GM12878 (cell line): ENCODE results near the gene RELT. TPM values are rescaled to one million over a fixed set of nuclear protein-coding genes. Genes with fewer than 3 reads are reported as not detected.

Experiments
- ATAC-seq: fragments of 200-7000 bp; cut with Tn5 transposase; 3 replicates; pipeline ENCODE4 v1.9.1; 2020; ENCODE audit warnings: mild to moderate bottlenecking, moderate library complexity
- BruUV-seq: library from RNA; stranded (reverse); fragments of 400-500 nt; replicated peaks from 2 replicates; lab custom pipeline; 2021; lab: Mats Ljungman, UMichigan
- CTCF ChIA-PET: fragments of 300-600 bp; sonication (Branson Sonifier 250); formaldehyde crosslinking; extraction: SDS; loops from one replicate; lab custom pipeline; 2021; ENCODE audit warnings: inconsistent platforms; lab: Yijun Ruan, JAX
- POLR2A ChIA-PET: fragments of 350-600 bp; formaldehyde crosslinking; extraction: SDS; loops from one replicate; lab custom pipeline; 2021; ENCODE audit warnings: inconsistent platforms; lab: Charles Lee
- RAD21 ChIA-PET: fragments of 300-600 bp; sonication (Branson Sonifier 250); formaldehyde crosslinking; loops from one replicate; lab custom pipeline; 2023; ENCODE audit warnings: antibody characterized with exemption; ENCODE audit not compliant: unreplicated experiment; lab: Charles Lee
- SMC1A ChIA-PET: fragments of 300-600 bp; sonication (Branson Sonifier 250); formaldehyde crosslinking; loops from one replicate; lab custom pipeline; 2023; ENCODE audit not compliant: unreplicated experiment, uncharacterized antibody; lab: Charles Lee
- DNase-seq: peaks from one replicate; pipeline ENCODE4 v3.0.0-alpha.2; 2011; ENCODE audit warnings: low read depth, low spot score
- FAIRE-seq: peaks from 3 replicates; lab custom pipeline; 2011; peaks lifted over from hg19 to GRCh38; lab: Jason Lieb, UNC
- H2AFZ ChIP-seq: 2 replicates; pipeline ENCODE4 v1.6.0; 2011; ENCODE audit warnings: low read depth, low read length, control low read depth; ENCODE audit not compliant: control insufficient read depth
- H3K27ac ChIP-seq: 2 replicates; pipeline ENCODE4 v1.5.1; 2011; ENCODE audit warnings: control low read depth; ENCODE audit not compliant: control insufficient read depth, insufficient read depth
- H3K27me3 ChIP-seq, 2 experiments: replicated peaks in 1 of 2; 2 replicates each; pipeline versions ENCODE4 v1.6.0 to v1.6.1; 2011; ENCODE audit warnings: low read length in 1 of 2; ENCODE audit not compliant: control insufficient read depth in 2 of 2, insufficient read depth in 2 of 2
- H3K36me3 ChIP-seq, 2 experiments: 2 replicates each; pipeline ENCODE4 v1.5.1; 2011; ENCODE audit warnings: low read length in 1 of 2; ENCODE audit not compliant: control insufficient read depth in 2 of 2, insufficient read depth in 2 of 2
- H3K4me1 ChIP-seq: 2 replicates; pipeline ENCODE4 v1.6.1; 2011; ENCODE audit warnings: mild to moderate bottlenecking, low read length, moderate library complexity, mixed read lengths; ENCODE audit not compliant: control insufficient read depth, insufficient read depth
- H3K4me2 ChIP-seq: 2 replicates; pipeline ENCODE4 v1.6.0; 2011; ENCODE audit warnings: control low read depth; ENCODE audit not compliant: control insufficient read depth, insufficient read depth
- H3K4me3 ChIP-seq: fragments of 200-600 bp; sonication (generic); 2 replicates; pipeline ENCODE4 v1.5.1; 2016
- H3K79me2 ChIP-seq: 2 replicates; pipeline ENCODE4 v1.6.0; 2011; ENCODE audit warnings: low read length; ENCODE audit not compliant: control insufficient read depth, insufficient read depth
- H3K9ac ChIP-seq: 2 replicates; pipeline ENCODE4 v1.8.0; 2011; ENCODE audit warnings: low read length, control low read depth, mixed read lengths; ENCODE audit not compliant: control insufficient read depth, insufficient read depth
- H3K9me3 ChIP-seq: replicated peaks from 3 replicates; pipeline ENCODE4 v1.5.1; 2011; ENCODE audit warnings: mild to moderate bottlenecking, low read length; ENCODE audit not compliant: control insufficient read depth, insufficient read depth
- H4K20me1 ChIP-seq: 2 replicates; pipeline ENCODE4 v1.6.0; 2011; ENCODE audit not compliant: control insufficient read depth, insufficient read depth
- CEBPB ChIP-seq, 2 experiments: fragments of 150-350 bp in 1 of 2; IDR thresholded peaks; 2 replicates each; pipeline ENCODE4 v1.6.1; 2012 to 2014; ENCODE audit warnings: low read depth in 2 of 2, low read length in 2 of 2, borderline replicate concordance in 1 of 2, inconsistent platforms in 1 of 2
- EZH2 ChIP-seq: IDR thresholded peaks from 2 replicates; pipeline ENCODE4 v1.6.1; 2012; ENCODE audit warnings: low read depth, mild to moderate bottlenecking, control low read depth, inconsistent platforms, low read length, borderline replicate concordance; ENCODE audit not compliant: control insufficient read depth
- FOXK2 ChIP-seq: fragments of 450-650 bp; IDR thresholded peaks from 2 replicates; pipeline ENCODE4 v1.6.1; 2017; ENCODE audit warnings: mild to moderate bottlenecking, moderate library complexity
- GATAD2B ChIP-seq: fragments of 450-650 bp; conservative IDR thresholded peaks from 2 replicates; pipeline ENCODE4 v1.6.1; 2017; ENCODE audit warnings: low read depth, mild to moderate bottlenecking, moderate library complexity
- JUND ChIP-seq: IDR thresholded peaks from 2 replicates; pipeline ENCODE4 v1.6.1; 2012; ENCODE audit warnings: low read depth, mild to moderate bottlenecking, low read length, improper control_type of control experiment, moderate library complexity
- MXI1 ChIP-seq: fragments of 150-350 bp; IDR thresholded peaks from 2 replicates; pipeline ENCODE4 v1.6.1; 2011; ENCODE audit warnings: low read depth, mild to moderate bottlenecking, inconsistent platforms, low read length, improper control_type of control experiment
- NR2C1 ChIP-seq: fragments of 450-650 bp; IDR thresholded peaks from 2 replicates; pipeline ENCODE4 v1.6.1; 2017; ENCODE audit warnings: antibody characterized with exemption, mild to moderate bottlenecking, moderate library complexity
- POLR2AphosphoS5 ChIP-seq: IDR thresholded peaks from 2 replicates; pipeline ENCODE4 v1.6.1; 2011; ENCODE audit warnings: mild to moderate bottlenecking, low read length, inconsistent platforms
- ZBTB33 ChIP-seq: fragments of 450-650 bp; IDR thresholded peaks from 2 replicates; pipeline ENCODE4 v1.6.1; 2017; ENCODE audit warnings: mild to moderate bottlenecking
- ZNF207 ChIP-seq: fragments of 450-650 bp; IDR thresholded peaks from 2 replicates; pipeline ENCODE4 v1.6.1; 2014; ENCODE audit warnings: antibody characterized with exemption, mild to moderate bottlenecking, borderline replicate concordance
- ZNF274 ChIP-seq: IDR thresholded peaks from one replicate; pipeline ENCODE4 v1.8.0; 2011; ENCODE audit not compliant: insufficient read length, insufficient read depth
- whole genome bisulfite sequencing: methylation state at CpG from one replicate; pipeline ENCODE4 v1.1.6; 2016; ENCODE audit warnings: low lambda C conversion rate; ENCODE audit not compliant: insufficient replicate concordance, insufficient coverage; ENCODE audit errors: missing lambda C conversion rate; 5-methylcytosine and 5-hydroxymethylcytosine counted together
- in situ Hi-C: fragments of 300-500 bp; cut with MboI; formaldehyde crosslinking; loops from 9 replicates; pipeline ENCODE4 v1.14.3; 2018; ENCODE audit warnings: mixed read lengths
- intact Hi-C: fragments of 100-400 bp; cut with micrococcal nuclease; formaldehyde crosslinking; loops from one replicate; pipeline ENCODE4 v1.14.2; 2022; ENCODE audit not compliant: unreplicated experiment
- polyA plus RNA-seq, 11 experiments: library from polyadenylated mRNA; depleted of rRNA in 4 of 11; unstranded in 6 of 11; stranded (reverse) in 5 of 11; fragments of >200 nt; fragmentation: Nextera tagmentation in 4 of 11; fragmentation: Illumina TruSeq in 1 of 11; extraction: Ambion mirVana in 4 of 11; extraction: Trizol in 1 of 11; gene quantifications; 1 replicate in 1 of 11; 2 replicates in 10 of 11; pipeline versions ENCODE4 v1.2.1 to v1.2.3, GENCODE V29; 2011 to 2016; ENCODE audit warnings: inconsistent platforms in 2 of 11, missing spikeins in 2 of 11, low read depth in 1 of 11
- total RNA-seq, 4 experiments: library from RNA; depleted of rRNA in 3 of 4; stranded (reverse); fragments of >200 nt in 3 of 4; fragmentation: Illumina TruSeq in 1 of 4; extraction: Trizol in 1 of 4; gene quantifications; 2 replicates each; pipeline versions ENCODE4 v1.2.1 to v1.2.3, GENCODE V29; 2013 to 2021

The RELT gene
- total and polyA plus RNA-seq, 10 of the 15 experiments (the other 5 are each of a cell fraction or from before 2014, with no cell fraction given) = 1.2 to 28.5 (median 10.8) TPM

DNA sequence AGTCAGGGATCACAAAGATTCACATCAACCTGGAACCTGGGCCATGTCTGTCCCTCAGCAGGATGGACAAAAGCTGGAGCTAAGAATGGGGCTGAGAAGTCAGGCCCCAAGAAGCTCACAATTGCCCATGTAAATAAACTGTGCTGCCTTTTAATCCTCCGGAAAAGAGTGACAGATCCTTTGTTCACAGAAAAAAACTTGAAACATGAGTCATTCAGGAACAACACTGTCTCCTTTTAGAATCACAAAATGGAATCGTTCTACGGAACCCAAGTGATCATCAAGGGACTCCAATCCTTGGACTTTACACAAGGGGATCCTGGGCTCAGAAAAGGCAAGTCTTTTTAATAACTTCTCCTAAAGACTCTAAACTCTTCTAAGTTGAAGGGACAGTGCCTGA, 36.1 kb downstream of the RELT start (continued):
- TF ChIP-seq MXI1 = no peak
- no peak for TF ChIP-seq GATAD2B

DNA sequence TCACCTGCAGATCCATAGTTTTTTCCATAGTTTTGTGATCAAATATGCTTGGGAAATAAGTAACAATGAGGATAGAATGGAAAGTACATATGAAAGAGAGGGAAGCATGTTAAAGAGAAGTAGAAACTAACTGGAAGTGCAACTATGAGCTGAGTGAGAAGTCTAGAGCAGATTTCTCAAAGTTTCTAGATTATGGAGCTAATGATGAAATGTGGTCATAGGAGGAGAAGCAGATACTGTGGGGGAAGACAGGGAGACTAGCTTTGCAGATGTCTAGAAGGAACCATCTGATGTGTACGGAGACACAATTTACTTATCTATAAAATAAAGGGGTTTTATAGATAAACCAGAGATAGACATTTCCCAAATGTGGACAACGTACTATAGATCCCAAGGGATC, 37.1 kb downstream of the RELT start:
- ATAC-seq = no peak
- Histone ChIP-seq H2AFZ (no peak overlapping the region), H3K79me2 (no peaks in the 10 kb centered on the region), H4K20me1 (no peaks in the 10 kb centered on the region), H3K9ac (no peak overlapping the region), H3K36me3 (peaks cover 2 to 3% of the 10 kb centered on the region in 2 experiments; a peak in 2 of 4 replicates), H3K9me3 (no peaks in the 10 kb centered on the region), H3K27ac (no peak overlapping the region), H3K4me3 (no peak overlapping the region), H3K27me3 (no peaks in the 10 kb centered on the region), H3K4me1 (peaks cover 9% of the 10 kb centered on the region; the same call in 1 of the 2 replicates), H3K4me2 (no peak overlapping the region)
- BruUV-seq = no TSS peak
- intact Hi-C loops (no loop called here), in situ Hi-C loops (no loop called here)
- CTCF ChIA-PET = interaction anchor here (0.7 to 3.8 kb wide), 5 partner anchors 10 to 168 kb away, joined by 3 to 19 read pairs (median 3); no protein-coding TSS in a partner anchor
- WGBS = 74% methylated on average over 2 of the region's 2 CpGs
- TF ChIP-seq CEBPB (IDR thresholded peaks at IDR 0.05; ENCODE audit: borderline replicate concordance in 1 of 2, low read depth in 2 of 2, low read length in 2 of 2) (no peak), ZNF274 (no peak), NR2C1 (no peak), JUND (no peak), EZH2 (no peak), ZBTB33 (no peak), FOXK2 (no peak), ZNF207 (no peak), POLR2AphosphoS5 (no peak)
- POLR2A ChIA-PET = no interaction called here
- SMC1A ChIA-PET = interaction anchor here (2.6 kb wide), 1 partner anchor 247 kb away, joined by 5 read pairs; no protein-coding TSS in a partner anchor
- FAIRE-seq = no peak
- RAD21 ChIA-PET = interaction anchor here (1.1 to 2.2 kb wide), 2 partner anchors 28 to 66 kb away, joined by 4 to 8 read pairs; no protein-coding TSS in a partner anchor
- DNase-seq = no peak
